NCI-H146 treated with DMSO at 0.1 percent for 48 hours (cell line): ENCODE measurements around the gene NET1.

ENCODE experiments used
- DNase-seq: peaks from one replicate; lab custom pipeline; 2025; ENCODE audit not compliant: unreplicated experiment; lab: John Stamatoyannopoulos, UW

Gene NET1

GRCh38 chr10:5442065-5442989 lies 30.0 kb downstream of the NET1 start:
- DNase-seq = peak; percentile 69

DNA sequence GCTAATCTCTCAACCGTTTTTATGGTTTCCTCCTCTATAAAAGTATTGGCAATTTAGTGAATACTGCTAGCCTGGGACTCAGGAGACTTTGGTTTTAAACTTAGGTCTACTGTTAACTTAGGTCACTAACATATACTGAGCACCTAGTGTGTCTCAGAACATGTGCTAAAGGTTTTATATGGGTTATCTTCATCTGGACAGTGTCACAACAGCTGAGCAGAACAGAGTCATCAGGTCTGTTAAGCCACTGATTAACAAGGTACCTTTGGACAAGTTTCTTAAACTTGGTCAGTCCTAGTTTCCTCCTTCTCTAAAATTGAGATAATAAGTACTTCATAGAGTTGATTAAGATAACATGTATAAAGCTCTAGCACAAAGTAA lies 30.6 kb downstream of the NET1 start:
- DNase-seq = no peak

DNA sequence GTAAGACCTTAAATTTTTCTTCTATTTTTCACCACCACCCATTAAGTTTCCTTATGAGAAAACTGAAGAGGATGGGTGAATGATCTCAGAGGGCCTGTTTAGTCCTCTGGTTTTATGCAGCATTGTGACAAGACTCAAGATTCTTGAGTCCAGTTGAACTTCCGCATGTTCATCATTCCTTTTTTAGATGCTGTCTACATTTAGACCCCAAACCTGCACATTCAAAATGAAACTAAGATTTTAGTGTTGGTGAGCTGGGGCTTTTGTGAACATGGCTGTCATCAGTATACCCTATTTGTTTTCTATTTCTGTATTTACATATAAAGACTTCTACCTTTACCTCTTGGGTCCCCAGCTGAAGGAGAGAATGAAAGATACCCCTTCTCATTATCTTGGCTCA lies 31.1 kb downstream of the NET1 start:
- no peak for DNase-seq

- DNase-seq = no peak
Measured at GRCh38 chr10:5445006-5445405, 32.6 kb downstream of the NET1 start.

- no peak for DNase-seq
Measured at GRCh38 chr10:5446390-5446926, 34.1 kb downstream of the NET1 start.

DNA sequence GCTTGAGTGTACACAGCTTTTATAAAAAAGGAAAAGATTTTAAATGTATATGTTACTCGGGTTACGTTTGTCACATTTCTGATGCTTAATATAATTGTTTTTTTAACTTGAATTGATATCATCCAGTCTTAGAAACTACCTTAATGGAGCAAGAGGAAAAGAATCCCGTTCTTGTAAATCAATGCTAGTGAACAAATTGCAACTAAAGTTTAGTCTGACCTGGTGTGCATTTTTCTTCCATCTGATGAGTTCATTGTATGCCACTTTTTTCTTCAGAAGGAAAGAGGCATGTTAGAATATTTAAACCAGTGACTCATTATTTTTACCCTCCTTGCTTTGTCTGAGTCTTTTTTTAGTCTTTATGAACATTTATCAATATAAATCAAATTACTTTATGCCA lies 34.7 kb downstream of the NET1 start:
- DNase-seq = no peak

DNA sequence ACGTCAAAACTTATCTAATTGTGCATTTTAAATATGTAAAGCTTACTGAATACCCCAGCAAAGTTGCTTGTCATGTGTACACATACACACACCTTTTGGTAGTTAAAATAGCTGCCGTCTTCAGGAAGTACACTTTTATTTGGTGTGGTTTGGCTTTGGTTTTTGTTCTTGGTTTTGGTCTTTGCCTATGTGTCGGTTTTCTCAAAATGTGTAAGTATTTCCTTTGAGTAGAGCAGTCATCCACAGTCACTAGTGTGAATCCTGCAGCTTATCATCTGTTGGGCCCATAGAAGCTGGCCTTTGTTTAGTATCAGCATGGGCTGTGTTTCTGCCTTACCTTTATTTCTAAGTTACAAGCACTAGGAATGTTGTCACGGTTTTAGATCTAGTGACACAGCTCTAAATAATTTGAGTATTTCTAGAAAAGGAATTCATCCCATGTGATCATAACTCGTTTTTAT lies 35.3 kb downstream of the NET1 start:
- DNase-seq = no peak

- no peak for DNase-seq
Measured at GRCh38 chr10:5448333-5449001, 36.1 kb downstream of the NET1 start.

DNA sequence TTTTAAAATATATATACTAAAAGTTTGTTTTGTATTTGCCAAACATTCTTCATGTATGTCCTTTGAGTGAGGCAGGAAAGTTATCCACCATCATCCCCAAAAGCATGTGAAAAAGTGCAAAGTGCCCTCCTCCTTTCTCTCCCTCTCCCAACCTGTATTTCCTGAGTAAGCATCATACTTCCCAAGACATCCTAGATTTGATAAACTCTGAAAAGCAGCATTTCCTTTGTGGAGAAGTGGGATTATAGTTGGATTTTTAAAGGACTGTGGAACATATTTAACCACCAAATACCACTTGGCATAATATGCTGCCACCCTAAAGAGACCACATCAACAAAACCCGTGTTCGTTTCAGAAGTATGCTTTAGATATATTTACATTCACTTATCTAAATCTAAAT lies 36.9 kb downstream of the NET1 start:
- no peak for DNase-seq

GRCh38 chr10:5449823-5450222 lies 37.5 kb downstream of the NET1 start:
- no peak for DNase-seq

GRCh38 chr10:5450605-5451384 lies 38.4 kb downstream of the NET1 start:
- no peak for DNase-seq

GRCh38 chr10:5453749-5454489 lies 41.6 kb downstream of the NET1 start:
- DNase-seq = no peak

- DNase-seq = no peak
Measured at GRCh38 chr10:5456563-5456962, 44.2 kb downstream of the NET1 start.

- DNase-seq = no peak
Measured at GRCh38 chr10:5457741-5458140, 45.4 kb downstream of the NET1 start.

GRCh38 chr10:5458425-5458824 lies 46.1 kb downstream of the NET1 start:
- DNase-seq = no peak

- no peak for DNase-seq
Measured at GRCh38 chr10:5458949-5459747, 46.8 kb downstream of the NET1 start.

DNA sequence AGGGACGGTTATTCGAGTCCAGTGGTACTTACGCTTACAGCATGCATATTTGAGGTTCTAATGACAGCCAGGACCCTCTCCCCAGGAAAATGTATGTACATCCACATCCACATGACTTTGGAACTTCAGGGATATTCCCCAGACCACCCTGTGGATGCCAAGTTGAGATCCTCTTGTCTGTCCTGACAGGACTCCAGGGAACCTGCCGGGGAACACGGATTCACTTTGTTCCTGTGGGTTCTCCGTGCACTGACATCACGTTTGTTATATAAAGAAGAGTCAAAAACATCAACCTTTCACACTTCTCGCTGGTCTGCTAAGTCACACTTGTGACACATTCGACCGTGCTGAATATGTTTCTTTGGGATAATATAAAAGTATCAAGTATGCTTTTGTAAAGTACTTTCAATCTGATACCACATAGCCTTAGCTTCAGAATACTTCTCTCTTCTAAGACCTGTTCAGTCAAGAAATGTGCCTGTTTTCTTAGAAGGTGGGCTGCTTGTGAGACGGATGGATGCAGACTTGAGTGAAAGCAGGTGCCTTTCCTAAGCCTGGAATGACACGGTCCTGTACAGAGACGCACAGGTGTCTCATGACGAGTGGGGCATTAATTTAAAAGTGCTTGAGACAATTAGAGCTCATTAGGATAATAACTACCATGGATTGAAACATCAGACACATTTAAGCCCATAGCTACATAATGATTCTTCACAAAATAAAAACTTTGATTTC lies 48.3 kb downstream of the NET1 start:
- no peak for DNase-seq

DNA sequence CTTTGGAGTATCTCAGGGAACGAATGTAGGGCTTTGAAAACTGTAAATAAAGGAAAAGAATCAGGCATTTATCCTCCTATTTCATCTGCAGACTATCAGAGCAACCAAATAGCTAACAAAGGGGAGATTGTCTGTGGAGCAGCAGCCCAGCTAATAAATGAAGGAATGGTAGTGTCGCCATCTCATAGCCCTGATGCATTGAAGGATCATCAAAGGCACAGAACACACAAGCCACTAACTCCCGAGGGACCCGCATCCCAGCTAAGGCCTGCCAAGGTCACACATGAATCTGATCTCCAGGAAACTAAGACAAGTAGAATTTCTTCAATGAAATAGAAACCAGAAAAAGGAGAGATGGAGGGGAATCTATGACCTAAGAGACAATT lies 48.8 kb downstream of the NET1 start:
- no peak for DNase-seq
